HG03159 (cell line): ENCODE results near the gene POLD2.
A peak's percentile ranks its signal among the peaks of the same experiment; 100 is the strongest.

Experiments
- ATAC-seq: cut with Tn5 transposase; IDR thresholded peaks from one replicate; pipeline ENCODE4 v1.9.1; 2021; ENCODE audit warnings: mild to moderate bottlenecking, moderate library complexity; ENCODE audit not compliant: unreplicated experiment

POLD2 gene

DNA sequence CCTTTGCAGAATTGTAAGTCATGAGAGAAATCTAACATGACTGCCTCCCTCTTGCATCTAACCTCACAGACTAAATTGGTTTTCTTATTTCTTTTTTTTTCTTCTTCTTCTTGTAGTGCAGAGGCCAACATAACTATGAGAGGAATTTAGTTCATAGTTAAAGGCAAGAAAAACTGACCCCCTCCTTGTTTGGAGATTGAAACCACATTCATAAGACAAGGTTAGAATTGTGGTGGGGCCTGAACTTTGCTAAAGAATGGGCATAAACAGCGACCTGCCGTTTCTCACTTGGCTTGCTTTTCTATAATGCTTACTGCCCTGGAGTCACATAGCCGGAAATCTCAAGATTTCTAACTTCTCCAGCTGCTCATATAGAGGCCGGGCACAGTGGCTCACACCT is 38.6 kb downstream of the POLD2 start:
- ATAC-seq = no peak

DNA sequence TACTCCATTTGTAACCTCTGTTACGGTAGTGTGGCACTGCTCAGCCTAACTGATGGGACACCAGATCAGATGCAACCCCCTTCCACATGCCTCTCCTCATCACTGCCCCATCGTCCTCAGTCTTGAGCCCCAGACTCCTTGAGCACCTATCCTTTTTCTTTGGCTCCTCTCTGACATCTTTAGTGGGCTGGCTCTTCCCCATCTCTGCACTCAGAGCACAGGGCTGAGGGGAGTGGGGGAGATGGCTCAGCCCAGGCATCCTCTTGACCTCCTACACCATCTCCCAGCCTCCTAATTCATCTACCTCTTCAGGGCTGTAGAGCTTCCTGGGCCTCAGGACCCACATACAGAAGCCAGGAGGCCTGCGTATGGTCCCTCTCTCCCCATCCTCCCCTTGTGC is 39.6 kb downstream of the POLD2 start:
- ATAC-seq = no peak

DNA sequence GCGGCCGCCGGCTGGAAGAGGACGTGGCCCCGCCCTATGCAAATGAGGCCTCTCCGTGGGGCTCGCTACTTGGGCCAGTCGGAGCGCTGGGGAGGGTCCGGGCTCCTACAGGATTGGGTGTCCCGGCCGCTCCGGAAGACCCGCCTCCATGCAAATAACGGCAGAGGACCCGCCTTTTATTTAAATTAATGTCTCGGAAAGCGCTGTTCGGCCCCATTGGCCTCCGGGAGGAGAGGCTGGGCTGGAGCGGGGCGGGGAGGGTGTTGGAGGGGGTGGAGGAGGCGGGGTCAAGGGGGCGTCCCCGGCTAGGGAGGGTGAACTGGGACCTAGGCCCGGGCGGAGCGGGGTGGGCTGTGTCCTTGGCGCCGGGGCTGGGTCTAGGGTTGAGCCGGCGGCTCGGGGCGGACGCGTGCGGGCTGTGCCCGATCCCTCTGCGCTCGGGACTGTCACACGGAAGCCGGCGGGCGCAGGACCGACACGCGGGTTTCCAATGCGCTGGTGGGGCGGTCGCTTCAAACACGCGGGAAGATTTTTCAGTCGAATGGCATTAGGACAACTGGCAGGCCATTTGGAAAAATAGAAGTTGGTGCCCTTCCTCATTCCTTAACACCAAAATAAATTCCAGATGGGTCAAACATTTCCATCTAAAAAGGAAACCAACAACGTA is 40.7 kb downstream of the POLD2 start:
- ATAC-seq = peak; percentile 93

DNA sequence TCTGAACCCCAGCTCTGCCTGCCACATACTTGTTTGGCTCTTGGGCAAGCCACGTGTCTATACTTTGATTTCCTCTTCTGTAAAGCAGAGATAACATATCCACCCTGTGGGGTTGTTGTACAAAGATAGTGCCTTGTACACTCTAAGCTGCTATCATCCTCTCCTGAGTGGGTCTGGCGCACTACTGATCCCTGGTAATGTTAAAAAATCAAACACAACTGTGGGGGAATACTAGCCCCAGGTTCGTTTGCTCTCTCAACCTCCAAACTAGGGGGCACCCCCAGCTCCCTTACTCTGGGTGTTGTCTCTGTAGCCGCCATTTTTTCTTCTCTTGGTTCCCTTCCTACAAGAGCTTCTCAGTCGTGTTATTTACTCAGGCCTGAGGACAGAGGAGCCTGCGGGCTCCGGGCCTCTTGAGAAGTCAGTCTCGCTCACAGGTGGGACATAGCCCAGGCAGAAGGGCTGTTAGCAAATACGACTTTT is 42.0 kb downstream of the POLD2 start:
- ATAC-seq = no peak

DNA sequence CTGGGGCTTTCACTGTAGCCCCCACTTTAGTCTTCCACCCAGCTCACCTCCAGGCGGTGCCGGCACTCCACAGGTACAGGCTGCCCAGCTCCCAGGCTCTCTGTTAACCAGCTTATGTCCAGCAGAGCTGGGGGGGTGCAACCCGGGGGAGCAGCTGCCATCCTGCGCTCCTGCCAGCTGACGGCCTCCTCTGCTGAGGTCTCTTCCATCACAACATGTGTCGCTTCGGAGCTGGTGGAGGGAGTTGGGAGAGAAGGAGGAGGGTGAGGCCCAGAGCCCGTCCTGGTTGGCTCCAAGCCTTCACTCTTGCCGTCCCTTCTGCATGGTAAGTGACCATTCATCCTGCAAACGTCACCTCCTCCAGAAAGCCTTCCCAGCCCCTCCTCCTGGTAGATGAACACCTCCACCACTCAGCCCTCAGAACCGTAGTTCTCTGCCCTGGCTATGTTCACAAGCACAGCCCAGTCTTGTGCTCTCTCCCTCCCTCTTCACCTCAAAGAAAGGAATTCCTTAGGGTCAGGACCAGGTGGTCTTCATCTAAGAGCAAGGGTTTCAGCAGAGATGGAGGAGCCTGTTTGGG is 42.6 kb downstream of the POLD2 start:
- no peak for ATAC-seq

DNA sequence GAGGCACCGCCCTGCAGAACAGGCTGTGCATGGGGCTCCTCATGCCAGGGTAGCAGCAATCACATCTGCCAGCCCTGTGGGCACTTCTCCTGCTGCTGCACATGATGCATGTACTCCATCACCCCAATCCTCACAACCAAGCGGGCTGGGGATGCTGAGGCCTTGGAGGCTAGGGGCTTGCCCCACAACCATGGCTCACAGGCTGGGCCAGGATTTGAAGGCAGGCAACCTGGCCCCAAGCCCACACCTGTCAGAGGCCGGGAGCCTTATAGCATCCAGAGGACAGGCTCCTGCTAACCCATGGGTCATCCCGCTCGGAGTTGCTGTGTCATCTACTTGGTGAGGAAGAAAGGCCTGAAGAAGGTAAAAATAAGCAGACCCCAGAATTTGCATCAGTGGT is 43.2 kb downstream of the POLD2 start:
- ATAC-seq = no peak

DNA sequence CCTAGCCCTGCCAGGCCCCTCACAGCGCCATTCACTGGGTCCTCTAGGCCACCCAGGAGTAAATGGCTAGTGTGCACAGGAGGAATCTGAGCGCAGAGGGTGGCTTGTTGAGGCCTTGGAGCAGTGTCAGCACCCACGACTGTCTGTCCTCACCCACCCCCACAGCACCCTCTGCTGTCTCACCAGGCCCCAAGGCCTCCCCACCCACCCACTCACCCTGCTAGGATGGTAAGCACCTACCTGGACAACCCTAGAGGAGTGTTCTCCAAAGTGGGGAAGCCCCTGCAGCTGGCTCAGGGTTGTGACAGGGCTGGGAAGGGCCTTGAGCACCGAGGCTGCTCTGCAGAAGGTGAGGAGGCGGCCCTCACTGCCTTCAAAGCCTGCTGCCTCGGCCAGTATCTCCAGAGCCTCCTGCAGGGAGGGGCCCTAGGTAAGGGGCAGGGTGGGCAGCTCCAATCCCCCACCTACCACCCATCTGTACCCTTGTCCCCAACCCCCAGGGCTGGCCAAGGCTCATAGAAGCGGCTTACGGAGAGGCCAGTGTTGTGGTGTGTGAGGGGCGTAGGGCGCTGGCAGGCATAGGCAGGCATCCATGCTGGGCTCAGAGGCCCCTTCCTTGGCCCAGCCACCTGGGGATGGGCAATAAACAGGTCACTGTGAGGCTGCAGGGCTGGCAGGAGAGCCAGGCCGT is 43.9 kb downstream of the POLD2 start:
- no peak for ATAC-seq

DNA sequence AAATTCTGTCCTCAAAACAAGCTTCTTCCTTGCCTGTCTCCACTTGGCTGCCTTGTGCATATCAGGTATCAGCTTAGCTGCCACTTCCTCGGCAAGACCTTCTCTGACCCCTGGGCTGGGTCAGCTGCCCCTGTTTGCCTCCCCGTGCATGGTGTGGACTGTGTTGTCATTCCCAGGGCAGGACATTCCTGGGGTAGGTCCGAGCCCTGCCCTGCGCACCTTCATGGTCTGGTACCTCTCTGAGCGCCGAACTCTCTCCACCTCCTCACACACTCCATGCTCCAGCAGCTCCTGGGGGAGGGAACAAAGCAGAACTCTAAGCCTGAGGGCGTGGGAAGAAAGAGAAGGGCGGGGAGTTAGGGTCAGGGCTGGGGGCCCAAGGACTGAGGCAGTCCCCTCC is 44.8 kb downstream of the POLD2 start:
- ATAC-seq = no peak

DNA sequence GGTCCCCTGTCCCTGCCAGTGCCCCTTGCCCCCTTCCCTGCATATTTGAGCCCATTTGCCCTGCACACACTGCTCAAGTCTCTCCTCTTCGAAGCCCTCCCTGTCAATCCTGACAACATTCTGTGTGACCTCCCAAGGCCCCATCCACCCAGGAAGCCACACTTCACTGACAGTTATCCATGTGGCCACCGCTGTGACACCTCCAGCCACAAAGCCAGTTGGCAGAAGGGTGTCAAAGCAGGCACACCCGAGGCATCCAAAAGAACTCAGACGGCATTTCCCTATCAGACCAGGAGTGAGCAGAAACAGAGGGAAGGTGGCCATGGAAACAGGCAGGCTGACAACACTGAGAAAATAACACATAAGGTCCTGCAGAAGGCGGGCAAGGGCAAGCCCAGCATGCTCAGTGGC is 45.7 kb downstream of the POLD2 start:
- no peak for ATAC-seq

DNA sequence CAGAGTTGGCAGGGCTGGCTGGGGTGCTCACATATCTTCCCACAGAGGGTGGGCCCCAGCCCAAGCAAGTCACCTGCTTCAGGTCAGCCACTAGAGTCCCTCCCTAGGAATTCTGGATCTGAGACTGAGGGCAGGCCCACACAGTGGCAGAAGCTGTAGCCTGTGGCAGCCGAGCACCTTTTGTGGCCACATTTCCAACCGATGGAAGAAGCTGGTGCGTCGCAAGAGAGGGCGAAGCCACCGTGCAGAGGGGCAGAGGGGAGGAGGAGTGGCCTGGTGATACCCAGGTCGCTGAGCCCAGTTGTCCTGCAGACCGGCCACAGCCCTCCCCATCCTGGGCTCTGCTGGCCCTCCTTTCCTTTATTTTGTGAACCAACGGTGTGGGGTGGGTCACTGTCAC is 46.3 kb downstream of the POLD2 start:
- no peak for ATAC-seq

DNA sequence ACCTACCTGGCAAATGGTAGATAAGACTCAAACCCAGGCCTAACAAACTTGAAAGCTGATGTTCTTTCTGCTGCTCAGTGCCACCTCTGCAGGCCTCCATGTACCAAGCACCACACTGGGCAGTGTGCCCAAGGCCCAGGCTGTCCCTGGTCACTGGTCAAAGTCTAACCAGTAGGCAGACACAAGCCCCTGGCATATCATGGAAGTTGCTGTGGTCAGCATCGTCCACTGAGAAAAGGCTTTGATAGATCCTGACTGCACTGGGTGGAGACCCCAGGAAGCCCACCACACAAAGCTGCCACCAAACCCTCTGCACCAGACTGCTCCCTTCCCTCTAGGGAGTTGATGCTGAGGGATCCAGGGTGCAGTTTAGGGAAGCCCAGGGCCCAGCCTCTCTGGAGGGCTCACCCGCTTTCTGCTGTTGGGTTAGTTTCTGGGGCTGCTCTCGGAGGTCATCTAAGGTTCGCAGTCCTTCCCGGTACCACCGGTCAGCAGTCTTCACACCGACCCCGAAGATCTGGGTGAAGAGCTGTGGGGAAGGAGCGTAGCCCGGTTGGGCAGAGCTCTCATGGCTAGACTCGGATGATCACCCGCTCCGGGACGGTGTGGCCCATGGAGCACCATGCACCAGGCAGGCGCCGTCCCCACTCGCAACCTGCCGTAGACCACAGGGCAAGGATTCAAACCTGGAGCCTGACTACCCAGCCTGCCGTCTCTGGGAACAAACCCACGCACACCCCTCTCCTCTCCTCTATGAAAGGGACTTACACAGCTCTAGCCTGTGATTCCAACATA is 47.0 kb downstream of the POLD2 start:
- no peak for ATAC-seq

DNA sequence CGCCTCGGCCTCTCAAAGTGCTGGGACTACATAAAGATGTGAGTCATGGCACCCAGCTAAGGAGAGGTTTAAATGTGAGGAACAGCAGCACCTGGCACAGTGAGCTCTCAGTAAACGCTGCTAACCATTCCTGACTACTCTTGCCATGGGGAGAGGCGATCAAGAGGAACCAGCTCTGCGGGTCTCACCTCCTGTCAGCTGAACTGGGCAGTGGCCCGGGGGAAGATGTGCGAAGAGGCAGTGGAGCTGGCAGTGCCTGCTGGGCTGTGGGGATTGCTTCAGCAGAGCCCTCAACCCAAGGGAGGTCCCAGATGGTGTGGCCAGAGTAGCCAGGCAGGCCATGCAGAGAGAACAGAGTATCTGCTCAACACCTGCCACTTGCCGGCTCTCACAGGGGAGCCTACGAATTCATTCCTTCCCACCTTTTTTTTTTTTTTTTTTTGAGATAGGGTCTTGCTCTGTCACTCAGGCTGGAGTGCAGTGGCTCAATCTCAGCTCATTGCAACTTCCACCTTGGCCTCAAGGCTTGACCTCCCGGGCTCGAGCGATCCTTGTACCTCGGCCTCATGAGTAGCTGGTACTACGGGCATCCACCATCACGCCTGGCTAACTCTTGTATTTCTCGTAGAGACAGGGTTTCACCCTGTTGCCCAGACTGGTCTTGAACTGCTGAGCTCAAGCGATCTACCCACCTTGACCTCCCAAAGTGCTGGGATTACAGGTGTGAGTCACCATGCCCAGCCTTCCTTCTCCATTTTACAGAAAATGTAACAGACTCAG is 47.9 kb downstream of the POLD2 start:
- ATAC-seq = no peak

DNA sequence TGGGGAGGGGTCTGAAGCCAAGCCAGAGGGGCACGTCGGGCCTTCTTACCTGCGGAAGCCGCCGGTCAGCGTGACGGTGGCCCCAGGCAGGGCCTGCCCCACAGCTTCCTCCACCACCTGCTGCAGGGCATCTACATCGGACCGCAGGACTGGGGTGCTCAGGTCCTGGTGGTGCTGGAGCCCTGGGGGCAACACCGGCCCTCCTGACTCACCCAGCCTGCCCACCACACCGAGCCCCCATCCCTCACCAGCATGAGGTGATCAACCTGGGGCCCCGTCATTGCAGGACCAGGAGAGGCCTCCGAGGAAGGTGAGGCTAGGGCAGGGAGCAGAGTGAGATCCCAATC is 49.0 kb downstream of the POLD2 start:
- ATAC-seq = no peak

DNA sequence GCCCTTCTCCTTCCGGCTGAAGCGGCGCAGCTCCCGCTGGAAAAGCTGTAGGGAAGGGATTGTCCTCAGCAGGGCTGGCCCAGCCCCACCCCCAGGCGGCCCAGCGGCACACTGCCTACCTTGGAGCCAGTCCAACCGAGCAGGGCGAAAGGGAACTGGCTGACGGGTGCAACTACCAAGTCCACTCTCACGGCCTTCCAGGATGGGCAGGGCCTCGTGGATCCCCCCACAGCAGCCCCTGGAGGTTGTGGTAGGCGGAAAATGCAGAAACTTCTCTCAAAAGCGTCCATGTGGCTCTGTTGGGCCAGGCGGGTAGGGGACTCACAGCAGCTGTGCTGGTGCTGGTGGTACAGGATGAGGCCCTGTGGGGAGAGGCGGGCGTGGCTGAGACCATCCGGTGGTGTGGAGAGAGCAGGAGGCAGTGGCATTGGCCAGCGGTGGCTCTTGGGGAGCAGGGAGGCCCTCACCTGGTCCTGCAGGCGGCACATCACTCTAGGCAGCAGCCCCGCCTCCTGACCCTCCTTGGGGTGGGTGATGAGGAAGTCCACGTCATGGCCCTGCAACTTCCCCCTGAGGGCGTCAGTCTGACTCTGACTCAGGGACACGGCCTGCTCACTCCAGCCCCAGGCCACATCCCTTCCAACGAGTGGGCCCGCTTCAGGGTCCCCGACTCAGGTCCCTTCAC is 49.5 kb downstream of the POLD2 start:
- peak; percentile 54 for ATAC-seq

DNA sequence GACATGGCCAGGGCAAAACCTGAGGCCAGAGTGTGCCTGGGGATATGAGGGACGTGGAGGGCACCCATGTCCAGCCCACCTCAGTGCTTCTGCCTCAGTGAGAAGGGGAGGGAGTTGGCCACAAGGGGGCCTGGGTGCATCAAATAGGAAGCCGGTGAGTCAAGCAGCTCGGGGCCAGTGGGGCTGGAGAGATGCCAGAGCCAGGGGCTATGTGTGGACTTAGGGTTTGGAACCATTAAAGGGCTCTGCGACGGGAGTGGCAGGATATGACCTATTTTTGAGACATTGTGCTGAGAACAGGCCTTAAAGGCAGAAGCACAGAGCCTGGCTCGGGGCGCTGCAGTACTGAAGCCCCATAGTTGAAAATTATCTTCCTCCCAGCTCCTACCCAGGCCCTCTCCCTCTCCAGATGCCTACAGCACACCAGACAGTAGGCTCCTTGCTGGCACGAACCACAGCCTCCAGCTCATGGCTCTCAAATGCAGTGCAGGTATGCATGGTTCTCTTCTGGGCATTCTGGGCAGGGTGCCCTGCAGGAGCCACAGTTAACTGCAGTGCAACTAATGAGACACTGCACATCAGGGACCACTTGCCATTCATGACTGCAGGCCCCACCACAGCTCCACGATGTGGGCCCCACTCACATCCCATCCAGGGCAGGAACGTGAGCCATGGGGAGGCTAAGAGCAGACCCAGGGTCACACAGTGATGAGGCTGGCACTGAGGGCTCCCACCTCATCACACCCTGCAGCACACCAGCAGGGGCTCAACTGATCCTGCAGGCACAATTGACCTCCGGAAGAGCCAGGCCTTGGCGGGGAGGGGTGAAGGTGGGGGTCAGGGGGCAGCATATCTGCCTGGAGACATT is 50.8 kb downstream of the POLD2 start:
- ATAC-seq = no peak

DNA sequence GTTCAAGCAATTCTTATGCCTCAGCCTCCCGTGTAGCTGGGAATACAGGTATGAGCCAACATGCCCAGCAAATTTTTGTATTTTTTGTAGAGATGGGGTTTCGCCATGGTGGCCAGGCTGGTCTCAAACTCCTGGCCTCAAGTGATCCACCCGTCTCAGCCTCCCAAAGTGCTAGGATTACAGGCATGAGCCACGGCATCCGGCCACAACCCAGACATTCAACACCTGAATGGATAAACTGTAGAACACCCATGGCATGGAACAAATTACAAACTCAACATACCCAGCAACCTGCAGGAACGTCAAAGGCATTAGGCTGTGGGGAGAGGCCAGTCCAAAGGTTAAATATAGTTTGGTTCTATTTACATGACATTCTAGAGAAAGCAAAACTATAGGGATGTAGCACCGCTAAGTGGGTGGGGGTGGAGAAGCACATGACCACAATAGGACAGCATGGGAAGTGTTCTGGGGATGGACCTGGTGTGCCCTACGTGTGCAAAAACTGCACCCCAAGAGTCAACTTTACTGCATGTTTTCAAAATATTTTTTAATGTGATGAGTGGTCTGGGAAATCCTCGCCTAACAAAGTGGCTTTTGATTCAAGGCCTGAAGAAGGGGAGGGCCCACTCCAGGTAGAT is 51.5 kb downstream of the POLD2 start:
- ATAC-seq = no peak

DNA sequence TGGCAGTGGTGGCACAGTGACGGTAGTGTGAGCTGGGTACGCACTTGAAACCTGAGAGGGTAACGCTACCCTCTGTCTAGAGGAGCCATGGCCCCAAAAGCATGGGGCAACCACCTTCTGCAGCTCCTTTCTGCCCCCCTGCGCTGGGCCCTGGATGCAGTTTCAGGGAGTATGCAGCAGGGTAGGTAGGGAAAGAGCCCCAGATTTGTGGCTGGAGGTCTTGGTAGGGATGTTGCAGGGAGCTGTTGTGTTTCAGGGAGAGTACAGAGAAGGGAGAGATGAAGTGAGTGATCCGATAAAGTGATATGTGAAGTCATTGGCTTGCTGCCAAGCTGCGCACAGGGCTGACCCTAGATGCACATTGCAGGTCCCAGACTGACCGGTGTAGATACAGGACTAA is 55.3 kb downstream of the POLD2 start:
- no peak for ATAC-seq

DNA sequence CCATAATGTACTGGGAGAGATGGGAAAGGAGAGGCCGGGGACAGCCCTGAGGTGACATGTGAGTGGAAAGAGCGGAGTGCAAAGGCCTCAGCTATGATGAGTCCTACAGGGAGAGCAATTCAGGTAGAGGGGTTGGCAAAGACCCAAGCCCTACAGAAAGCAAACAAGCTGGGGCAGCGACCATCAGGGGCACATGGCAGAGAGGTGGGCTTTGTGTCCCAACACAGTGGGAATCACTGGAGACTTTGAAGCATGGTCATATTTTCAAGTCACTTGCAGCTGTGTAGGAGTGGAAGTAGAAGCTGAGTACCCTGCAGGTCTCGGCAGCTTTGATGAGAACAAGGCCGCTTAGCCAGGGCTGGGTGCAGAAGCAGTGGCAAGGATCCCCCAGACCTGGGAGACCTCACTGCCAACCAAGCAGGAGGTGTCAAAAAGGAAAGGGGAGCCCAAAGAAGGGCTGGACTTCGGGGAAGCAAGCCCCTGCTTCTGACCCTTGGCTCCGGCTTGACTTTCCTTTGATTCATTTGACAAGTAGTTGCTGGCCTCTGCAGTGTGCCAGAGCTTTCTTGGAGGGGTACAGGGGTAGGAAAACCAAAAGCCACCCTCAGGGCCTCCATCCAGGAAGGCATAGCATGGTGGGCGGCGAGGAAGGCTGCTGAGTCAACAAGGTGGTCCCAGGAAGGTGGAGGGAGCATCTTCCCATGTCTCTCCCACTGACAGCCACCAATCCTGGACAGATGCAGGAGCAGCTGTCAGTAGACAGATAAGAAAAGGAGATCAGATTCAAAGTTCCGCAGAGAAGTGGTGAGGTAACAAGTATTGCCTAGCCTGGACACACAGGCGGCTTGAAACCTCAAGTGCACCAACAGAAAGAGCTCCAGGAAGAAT is 56.0 kb downstream of the POLD2 start:
- ATAC-seq = no peak
